T-cell (primary cell): ENCODE measurements around the gene TEX14. TPM values are rescaled to one million over a fixed set of nuclear protein-coding genes. Genes with fewer than 3 reads are reported as not detected.

Experiments used
- ATAC-seq, 4 experiments: fragments of 200-7000 bp in 3 of 4; fragments of 150-1000 bp in 1 of 4; cut with Tn5 transposase; replicated peaks in 1 of 4; 1 replicate in 3 of 4; 2 replicates in 1 of 4; pipeline ENCODE4 v1.10.0; 2021; ENCODE audit warnings: moderate library complexity in 3 of 4, mild to moderate bottlenecking in 2 of 4, moderate number of reproducible peaks in 1 of 4
- CTCF ChIA-PET, 2 donors: fragments of 300-600 bp; sonication (Branson Sonifier 250); formaldehyde crosslinking; loops; one replicate each; lab custom pipeline; 2022; ENCODE audit warnings: antibody characterized with exemption in 2 of 2; lab: Charles Lee
- POLR2A ChIA-PET, 2 donors: fragments of 300-600 bp; sonication (Branson Sonifier 250); formaldehyde crosslinking; loops; one replicate each; lab custom pipeline; 2022; ENCODE audit warnings: antibody characterized with exemption in 2 of 2; lab: Charles Lee
- DNase-seq, 35 experiments: peaks; one replicate each; pipeline versions ENCODE4 v3.0.0 to v3.0.0-alpha.2; 2013 to 2023
- H3K27ac ChIP-seq: one replicate; pipeline ENCODE4 v1.5.1; 2013; ENCODE audit warnings: low read length
- H3K27me3 ChIP-seq, 2 experiments: replicated peaks in 1 of 2; 1 replicate in 1 of 2; 2 replicates in 1 of 2; pipeline versions ENCODE4 v1.6.1 to v1.7.0; 2013; ENCODE audit warnings: low read length in 1 of 2, mixed read lengths in 1 of 2; ENCODE audit not compliant: control insufficient read depth in 2 of 2, insufficient read depth in 2 of 2; ENCODE audit errors: extremely low read depth in 1 of 2
- H3K36me3 ChIP-seq, 2 donors: 1 replicate in 1 of 2; 2 replicates in 1 of 2; pipeline versions ENCODE4 v1.6.1 to v1.7.0; 2013; ENCODE audit warnings: low read length in 1 of 2; ENCODE audit not compliant: control insufficient read depth in 2 of 2, insufficient read depth in 1 of 2; ENCODE audit errors: extremely low read depth in 1 of 2
- H3K4me1 ChIP-seq, 2 experiments: 1 replicate in 1 of 2; 2 replicates in 1 of 2; pipeline versions ENCODE4 v1.6.1 to v1.7.0; 2013; ENCODE audit warnings: low read length in 2 of 2, mixed read lengths in 1 of 2; ENCODE audit not compliant: insufficient read depth in 2 of 2, control insufficient read depth in 1 of 2; ENCODE audit errors: extremely low read depth in 1 of 2
- H3K4me3 ChIP-seq, 2 donors: 1 replicate in 1 of 2; 2 replicates in 1 of 2; pipeline versions ENCODE4 v1.5.1 to v1.7.0; 2013; ENCODE audit warnings: mild to moderate bottlenecking in 2 of 2, low read length in 1 of 2, moderate library complexity in 1 of 2; ENCODE audit not compliant: control insufficient read depth in 1 of 2; ENCODE audit errors: extremely low read depth in 1 of 2
- H3K9me3 ChIP-seq: 2 replicates; pipeline ENCODE4 v1.7.0; 2013
- H3K27ac Mint-ChIP-seq, 2 donors: one replicate each; pipeline ENCODE4 v1.8.0; 2020 to 2021; ENCODE audit warnings: mild to moderate bottlenecking in 2 of 2, mixed read lengths in 2 of 2
- H3K27me3 Mint-ChIP-seq, 2 donors: one replicate each; pipeline ENCODE4 v1.8.0; 2021 to 2022; ENCODE audit warnings: mixed read lengths in 2 of 2
- H3K36me3 Mint-ChIP-seq: one replicate; pipeline ENCODE4 v1.8.0; 2021; ENCODE audit warnings: mixed read lengths
- H3K4me1 Mint-ChIP-seq, 3 donors: one replicate each; pipeline ENCODE4 v1.8.0; 2020 to 2022; ENCODE audit warnings: mixed read lengths in 3 of 3, mild to moderate bottlenecking in 1 of 3
- H3K4me3 Mint-ChIP-seq, 3 donors: one replicate each; pipeline ENCODE4 v1.8.0; 2020 to 2022; ENCODE audit warnings: mild to moderate bottlenecking in 3 of 3, mixed read lengths in 3 of 3, moderate library complexity in 3 of 3
- H3K9me3 Mint-ChIP-seq, 3 donors: one replicate each; pipeline ENCODE4 v1.8.0; 2020 to 2022; ENCODE audit warnings: mixed read lengths in 3 of 3
- WGBS: methylation state at CpG from one replicate; pipeline ENCODE4 v1.1.5; 2013; ENCODE audit warnings: missing lambda C conversion rate; ENCODE audit not compliant: insufficient coverage; 5-methylcytosine and 5-hydroxymethylcytosine counted together
- total RNA-seq, 35 experiments: library from RNA in 6 of 35; stranded (reverse) in 6 of 35; fragments of 120-200 nt in 1 of 35; gene quantifications; one replicate each; pipeline versions ENCODE4 v1.2.1 to v1.2.4 and lab custom pipeline; 2013 to 2026

TEX14 gene
- total RNA-seq, 5 donors from 2014 or later (not counting 1 experiment from before 2014, with no cell fraction given): 0.59 to 1.2 (median 0.73) TPM

GRCh38 chr17:58516644-58517377, 175.0 kb downstream of the TEX14 start:
- Histone ChIP-seq H3K9me3 (no peaks in the 10 kb centered on the region), H3K27me3 (no peaks in the 10 kb centered on the region), H3K4me3 (peak overlapping the region; percentile 86 to 87), H3K27ac (peak overlapping the region; percentile 75), H3K4me1 (peaks cover 39 to 49% of the 10 kb centered on the region in 2 experiments), H3K36me3 (peaks cover 6 to 10% of the 10 kb centered on the region in 2 donors)
- WGBS: 77% methylated on average over 2 of the region's 2 CpGs
- H3K4me3 Mint-ChIP-seq: peak overlapping the region; percentile 95 to 97 (median 96)
- CTCF ChIA-PET: interaction anchor here in 1 of 2 donors (2.0 kb wide), 2 partner anchors 115 to 488 kb away, joined by 5 to 24 read pairs; no protein-coding TSS in a partner anchor
- no peaks in the 10 kb centered on the region for H3K27me3 Mint-ChIP-seq
- no peaks in the 10 kb centered on the region for H3K9me3 Mint-ChIP-seq
- H3K36me3 Mint-ChIP-seq: peaks cover 4% of the 10 kb centered on the region
- POLR2A ChIA-PET: no interaction called here
- DNase-seq (no peak), ATAC-seq (no peak)
- H3K27ac Mint-ChIP-seq: peak overlapping the region; percentile 95 to 97
- peaks cover 45 to 55% (median 48%) of the 10 kb centered on the region in 3 donors for H3K4me1 Mint-ChIP-seq

DNA sequence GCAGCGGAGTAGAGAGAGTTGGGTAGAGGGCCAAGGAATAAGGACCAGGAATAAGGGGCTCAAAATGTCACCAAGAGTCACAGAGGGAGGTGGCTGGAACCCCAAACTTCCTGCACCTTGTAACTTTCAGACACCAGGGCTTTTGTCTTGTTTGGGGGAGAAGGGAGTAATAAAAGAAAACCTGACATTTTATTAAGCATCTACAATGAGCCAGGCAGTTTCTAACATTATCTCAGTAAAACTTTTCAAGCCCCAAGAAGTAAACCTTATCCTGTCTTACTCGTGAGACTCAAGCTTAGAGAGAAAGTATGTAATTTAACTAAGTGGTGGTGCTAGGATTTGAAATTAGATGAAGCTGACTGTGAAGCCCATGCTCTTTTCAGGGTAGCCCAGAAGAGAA, 176.6 kb downstream of the TEX14 start:
- Mint-ChIP-seq H3K36me3 (peaks cover 19% of the 10 kb centered on the region), H3K27me3 (no peaks in the 10 kb centered on the region), H3K9me3 (no peaks in the 10 kb centered on the region), H3K4me3 (peak overlapping the region; percentile 79 to 96 (median 95)), H3K4me1 (peaks cover 50 to 65% (median 54%) of the 10 kb centered on the region in 3 donors), H3K27ac (peak overlapping the region; percentile 95 to 97)
- CTCF ChIA-PET: interaction anchor here in 1 of 2 donors (0.6 to 0.9 kb wide), 2 partner anchors 27 to 202 kb away, joined by 4 to 7 read pairs; partner anchors contain the start of gene HSF5
- H3K27ac ChIP-seq: peak overlapping the region; percentile 36
- H3K4me3 ChIP-seq: no peak overlapping the region
- no peak for DNase-seq
- H3K9me3 ChIP-seq: no peaks in the 10 kb centered on the region
- peaks cover 39 to 49% of the 10 kb centered on the region in 2 experiments for H3K4me1 ChIP-seq
- WGBS: 100% methylated on average over 1 of the region's 2 CpGs
- H3K27me3 ChIP-seq: no peaks in the 10 kb centered on the region
- peaks cover 13 to 21% of the 10 kb centered on the region in 2 donors for H3K36me3 ChIP-seq
- ATAC-seq: no peak
- POLR2A ChIA-PET: no interaction called here

GRCh38 chr17:58514770-58515157, 177.1 kb downstream of the TEX14 start:
- peak overlapping the region; percentile 36 for H3K27ac ChIP-seq
- Mint-ChIP-seq H3K27me3 (no peaks in the 10 kb centered on the region), H3K9me3 (no peaks in the 10 kb centered on the region), H3K4me3 (peak overlapping the region; percentile 79 to 96 (median 95)), H3K4me1 (peaks cover 54 to 67% (median 54%) of the 10 kb centered on the region in 3 donors), H3K36me3 (peaks cover 25% of the 10 kb centered on the region), H3K27ac (peak overlapping the region; percentile 95 to 97)
- ATAC-seq (no peak), DNase-seq (no peak)
- H3K9me3 ChIP-seq: no peaks in the 10 kb centered on the region
- ChIA-PET POLR2A (interaction anchor here in 1 of 2 donors (0.5 kb wide), 2 partner anchors 31 to 489 kb away, joined by 3 to 5 read pairs; no protein-coding TSS in a partner anchor), CTCF (interaction anchor here in 1 of 2 donors (0.6 to 1.3 kb wide), 3 partner anchors 28 to 493 kb away, joined by 3 read pairs; no protein-coding TSS in a partner anchor)
- WGBS: 35% methylated on average over 6 of the region's 11 CpGs
- no peaks in the 10 kb centered on the region for H3K27me3 ChIP-seq
- H3K4me3 ChIP-seq: peak overlapping the region; percentile 64 to 65
- H3K4me1 ChIP-seq: peaks cover 39 to 46% of the 10 kb centered on the region in 2 experiments
- peaks cover 13 to 26% of the 10 kb centered on the region in 2 donors for H3K36me3 ChIP-seq

DNA sequence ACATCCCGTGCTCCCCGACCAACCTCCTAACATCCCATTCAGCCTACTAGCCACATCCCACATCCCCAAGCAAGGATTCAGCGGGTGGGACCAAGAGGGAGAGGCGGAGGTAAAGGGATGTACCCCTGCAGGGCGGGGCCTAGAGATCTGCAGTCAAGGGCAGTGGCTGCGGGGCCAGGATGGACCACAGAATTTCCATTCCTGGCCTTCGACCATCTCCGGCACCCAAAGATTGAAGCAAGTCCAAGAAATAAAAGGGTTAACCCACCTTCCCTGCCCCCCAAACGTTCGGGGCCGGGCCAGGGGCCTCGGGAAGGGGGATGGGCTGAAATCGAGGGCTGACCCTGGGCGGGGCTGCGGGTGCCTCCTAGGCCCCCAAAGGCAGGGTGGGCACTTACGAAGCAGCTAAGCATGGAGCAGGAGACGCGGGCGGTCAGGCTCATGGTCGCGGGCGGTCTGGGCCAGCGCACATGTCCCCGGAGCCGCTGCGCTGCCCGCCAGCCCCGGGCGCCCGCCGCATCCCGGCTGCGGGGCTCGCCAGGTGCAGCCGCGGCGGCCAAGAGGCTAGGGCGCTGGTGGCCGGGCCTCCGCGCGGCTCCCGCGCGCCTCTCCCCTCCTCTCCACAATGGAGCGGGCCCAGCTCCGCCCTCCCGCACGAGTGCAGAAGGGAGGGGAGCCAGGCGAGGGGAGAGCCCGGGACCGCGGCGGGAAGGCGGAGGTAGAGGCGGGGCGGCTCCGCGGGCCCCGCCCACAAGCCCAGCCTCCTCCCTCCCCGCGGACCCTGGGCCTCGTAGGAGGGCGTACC, 177.7 kb downstream of the TEX14 start, which contains the start of gene MTMR4:
MTMR4 (minus strand) TSS at position 674 of the 805 bp plus-strand sequence; CDS start at position 443, 231 bp downstream.
- Mint-ChIP-seq H3K27me3 (no peaks in the 10 kb centered on the region), H3K27ac (peak within 1 kb of the TSS; percentile 95 to 97), H3K4me3 (peak within 1 kb of the TSS; percentile 87 to 96 (median 95)), H3K4me1 (peaks cover 52 to 66% (median 54%) of the 10 kb centered on the region in 3 donors), H3K36me3 (peaks cover 27% of the 10 kb centered on the region), H3K9me3 (no peaks in the 10 kb centered on the region)
- H3K9me3 ChIP-seq: no peaks in the 10 kb centered on the region
- peaks cover 16 to 32% of the 10 kb centered on the region in 2 donors for H3K36me3 ChIP-seq
- peak; percentile 43 to 83 (median 59) for DNase-seq
- ATAC-seq: peak in 3 of 4 experiments; percentile 9 to 12 (median 12)
- peak within 1 kb of the TSS; percentile 36 for H3K27ac ChIP-seq
- CTCF ChIA-PET: interaction anchor here in 1 of 2 donors (0.6 to 1.3 kb wide), 3 partner anchors 28 to 494 kb away, joined by 3 read pairs; no protein-coding TSS in a partner anchor
- H3K4me1 ChIP-seq: peaks cover 39 to 42% of the 10 kb centered on the region in 2 experiments
- peak within 1 kb of the TSS; percentile 64 to 65 for H3K4me3 ChIP-seq
- H3K27me3 ChIP-seq: no peaks in the 10 kb centered on the region
- POLR2A ChIA-PET: interaction anchor here in 1 of 2 donors (0.5 kb wide), 2 partner anchors 31 to 490 kb away, joined by 3 to 5 read pairs; no protein-coding TSS in a partner anchor
- 1% methylated on average over 50 of the region's 64 CpGs for WGBS

- 8% methylated on average over 5 of the region's 14 CpGs for WGBS
- DNase-seq (peak in 1 of 35 experiments; percentile 62), ATAC-seq (no peak)
- Histone ChIP-seq H3K4me3 (peak overlapping the region; percentile 64 to 65), H3K27ac (no peak overlapping the region), H3K4me1 (peaks cover 34 to 39% of the 10 kb centered on the region in 2 experiments), H3K36me3 (peaks cover 23 to 40% of the 10 kb centered on the region in 2 donors), H3K9me3 (no peaks in the 10 kb centered on the region), H3K27me3 (no peaks in the 10 kb centered on the region)
- H3K36me3 Mint-ChIP-seq: peaks cover 29% of the 10 kb centered on the region
- H3K27me3 Mint-ChIP-seq: no peaks in the 10 kb centered on the region
- peak overlapping the region; percentile 82 to 96 (median 87) for H3K4me3 Mint-ChIP-seq
- ChIA-PET POLR2A (no interaction called here), CTCF (interaction anchor here in 1 of 2 donors (1.3 kb wide), 1 partner anchor 495 kb away, joined by 3 read pairs; no protein-coding TSS in a partner anchor)
- peak overlapping the region; percentile 58 to 65 for H3K27ac Mint-ChIP-seq
- no peaks in the 10 kb centered on the region for H3K9me3 Mint-ChIP-seq
- H3K4me1 Mint-ChIP-seq: peaks cover 47 to 60% (median 48%) of the 10 kb centered on the region in 3 donors
These were observed 178.4 kb downstream of the TEX14 start for GRCh38 chr17:58513267-58513964.
